ENCODE measurements around the gene USP15.

- TF ChIP-seq CTCF (IDR thresholded peaks at IDR 0.05; ENCODE audit: low read depth, low read length, poor library complexity, severe bottlenecking) (no peak), EZH2phosphoT487 (IDR thresholded peaks at IDR 0.05; ENCODE audit: borderline replicate concordance, low read length) (no peak)
Observed at GRCh38 chr12:62233805-62234204, 26.4 kb upstream of the USP15 start.
